ENCODE measurements around the gene PAPPA. TPM values are rescaled to one million over a fixed set of nuclear protein-coding genes. Genes with fewer than 3 reads are reported as not detected.

Gene PAPPA
- total and polyA plus RNA-seq, 2 donors from 2014 or later: 4.2 to 10.2 TPM

- no peak for TF ChIP-seq CTCF (IDR thresholded peaks at IDR 0.05; ENCODE audit: borderline replicate concordance, extremely low read depth, insufficient read depth)
- Histone ChIP-seq H3K36me3 (ENCODE audit: control insufficient read depth in 2 of 3, insufficient read depth in 3 of 3, low read length in 3 of 3) (no peaks in the 10 kb centered on the region), H3K4me1 (ENCODE audit: control insufficient read depth in 2 of 3, insufficient read depth in 2 of 3, low read depth in 1 of 3, low read length in 3 of 3) (no peaks in the 10 kb centered on the region), H3K27me3 (ENCODE audit: control insufficient read depth, insufficient read depth, low read length) (no peaks in the 10 kb centered on the region), H3K9me3 (ENCODE audit: control insufficient read depth in 2 of 3, insufficient read depth in 1 of 3, low read length in 3 of 3) (no peaks in the 10 kb centered on the region), H3K4me3 (ENCODE audit: low read length in 3 of 3) (no peak overlapping the region), H3K9ac (ENCODE audit: low read length in 3 of 3) (no peak overlapping the region), H3K27ac (ENCODE audit: low read depth in 2 of 2, low read length in 2 of 2) (no peak overlapping the region)
- DNase-seq (no peak), FAIRE-seq (no peak)
- intact Hi-C loops (cut with DNase I): no loop called here
Measured at GRCh38 chr9:116181853-116182610, 28.4 kb downstream of the PAPPA start.

GRCh38 chr9:116182876-116183275 is 29.3 kb downstream of the PAPPA start:
- intact Hi-C loops (cut with DNase I): no loop called here
- FAIRE-seq (no peak), DNase-seq (no peak)
- H3K27me3 ChIP-seq (ENCODE audit: control insufficient read depth, insufficient read depth, low read length): no peaks in the 10 kb centered on the region
- H3K9me3 ChIP-seq (ENCODE audit: control insufficient read depth in 2 of 3, insufficient read depth in 1 of 3, low read length in 3 of 3): no peaks in the 10 kb centered on the region
- TF ChIP-seq CTCF (IDR thresholded peaks at IDR 0.05; ENCODE audit: borderline replicate concordance, extremely low read depth, insufficient read depth): no peak
- no peaks in the 10 kb centered on the region for H3K4me1 ChIP-seq (ENCODE audit: control insufficient read depth in 2 of 3, insufficient read depth in 2 of 3, low read depth in 1 of 3, low read length in 3 of 3)
- no peak overlapping the region for H3K9ac ChIP-seq (ENCODE audit: low read length in 3 of 3)
- H3K4me3 ChIP-seq (ENCODE audit: low read length in 3 of 3): no peak overlapping the region
- H3K27ac ChIP-seq (ENCODE audit: low read depth in 2 of 2, low read length in 2 of 2): no peak overlapping the region
- H3K36me3 ChIP-seq (ENCODE audit: control insufficient read depth in 2 of 3, insufficient read depth in 3 of 3, low read length in 3 of 3): no peaks in the 10 kb centered on the region

- DNase-seq: no peak
- no peak for FAIRE-seq
- H3K4me3 ChIP-seq (ENCODE audit: low read length in 3 of 3): no peak overlapping the region
- no peaks in the 10 kb centered on the region for H3K9me3 ChIP-seq (ENCODE audit: control insufficient read depth in 2 of 3, insufficient read depth in 1 of 3, low read length in 3 of 3)
- intact Hi-C loops (cut with DNase I): no loop called here
- H3K27me3 ChIP-seq (ENCODE audit: control insufficient read depth, insufficient read depth, low read length): no peaks in the 10 kb centered on the region
- no peak for TF ChIP-seq CTCF (IDR thresholded peaks at IDR 0.05; ENCODE audit: borderline replicate concordance, extremely low read depth, insufficient read depth)
- no peaks in the 10 kb centered on the region for H3K4me1 ChIP-seq (ENCODE audit: control insufficient read depth in 2 of 3, insufficient read depth in 2 of 3, low read depth in 1 of 3, low read length in 3 of 3)
- H3K36me3 ChIP-seq (ENCODE audit: control insufficient read depth in 2 of 3, insufficient read depth in 3 of 3, low read length in 3 of 3): no peaks in the 10 kb centered on the region
- no peak overlapping the region for H3K27ac ChIP-seq (ENCODE audit: low read depth in 2 of 2, low read length in 2 of 2)
- no peak overlapping the region for H3K9ac ChIP-seq (ENCODE audit: low read length in 3 of 3)
Measured at GRCh38 chr9:116187570-116188170, 34.1 kb downstream of the PAPPA start.
